Renal cortex interstitium (tissue), 15 donors: ENCODE data around the gene C6orf118. TPM values are rescaled to one million over a fixed set of nuclear protein-coding genes. Genes with fewer than 3 reads are reported as not detected.

Experiments
- DNase-seq, 11 donors: peaks; one replicate each; pipeline ENCODE4 v3.0.0-alpha.2; 2013; ENCODE audit warnings: low read depth in 9 of 11, low spot score in 4 of 11; ENCODE audit errors: extremely low read depth in 1 of 11
- long read RNA-seq, 16 experiments: transcript quantifications; one replicate each; lab custom pipeline, GENCODE V29; 2026
- polyA plus RNA-seq, 3 donors: library from polyadenylated mRNA; unstranded; fragments of 120-200 nt; gene quantifications; one replicate each; pipeline ENCODE4 v1.2.1, GENCODE V29; 2013; ENCODE audit not compliant: insufficient read length in 3 of 3

The C6orf118 gene
- 1 to 10 TPM; 3.3 to 9.1 (median 5.6) TPM for polyA plus RNA-seq
- long read RNA-seq, donor 1: 0 reads
- long read RNA-seq, donor 2: 0 reads
- long read RNA-seq, donor 3, partial matches to known transcripts: 0 of 1 reads
- long read RNA-seq, donor 3, other reads (novel, unspliced or antisense): 0 of 1 reads
- long read RNA-seq, donor 4: 0 reads
- long read RNA-seq, donor 5: 0 reads
- long read RNA-seq, donor 6: 0 reads
- long read RNA-seq, donor 7: 0 reads
- long read RNA-seq, donor 8: 0 reads
- long read RNA-seq, donor 9: 0 reads
- long read RNA-seq, donor 10: 0 reads
- long read RNA-seq, donor 11, partial matches to known transcripts: 0 of 1 reads
- long read RNA-seq, donor 11, other reads (novel, unspliced or antisense): 0 of 1 reads
- long read RNA-seq, donor 12: 0 reads
- long read RNA-seq, donor 13: 0 reads
- long read RNA-seq, donor 14: 0 reads
- long read RNA-seq, donor 15: 0 reads
- long read RNA-seq, donor 16, partial matches to known transcripts: 0 of 2 reads
- long read RNA-seq, donor 16, other reads (novel, unspliced or antisense): 0 of 2 reads

GRCh38 chr6:165308926-165309731, at the start of gene C6orf118:
TSS of gene C6orf118 (minus strand) at chr6:165309605. CDS start at chr6:165309586, 19 bp downstream.
- peak; percentile 78 to 93 (median 87) for DNase-seq

- DNase-seq: no peak
These were observed 36.3 kb upstream of the C6orf118 start for GRCh38 chr6:165345700-165346099.

GRCh38 chr6:165340532-165340931, 31.1 kb upstream of the C6orf118 start:
- no peak for DNase-seq

- DNase-seq: no peak
These were observed 16.2 kb upstream of the C6orf118 start for GRCh38 chr6:165325609-165326008.

- DNase-seq: no peak
These were observed 12.2 kb upstream of the C6orf118 start for GRCh38 chr6:165321555-165322145.

- DNase-seq: no peak
These were observed 11.7 kb upstream of the C6orf118 start for GRCh38 chr6:165321150-165321549.

GRCh38 chr6:165317723-165318122, 8.3 kb upstream of the C6orf118 start:
- DNase-seq: no peak

GRCh38 chr6:165306955-165307354, 2.5 kb downstream of the C6orf118 start:
- DNase-seq: no peak

- DNase-seq: no peak
These were observed 7.8 kb downstream of the C6orf118 start for GRCh38 chr6:165301372-165302246.

GRCh38 chr6:165300422-165300936, 8.9 kb downstream of the C6orf118 start:
- DNase-seq: no peak

GRCh38 chr6:165298875-165299274, 10.5 kb downstream of the C6orf118 start:
- DNase-seq: no peak

GRCh38 chr6:165298402-165298801, 11.0 kb downstream of the C6orf118 start:
- DNase-seq: no peak

GRCh38 chr6:165292657-165293056, 16.7 kb downstream of the C6orf118 start:
- no peak for DNase-seq

GRCh38 chr6:165274611-165275010, 34.8 kb downstream of the C6orf118 start:
- DNase-seq: no peak

- DNase-seq: no peak
These were observed 36.8 kb downstream of the C6orf118 start for GRCh38 chr6:165272585-165272984.

- no peak for DNase-seq
These were observed 40.4 kb downstream of the C6orf118 start for GRCh38 chr6:165268987-165269386.

- DNase-seq: peak in 2 of 11 donors; percentile 3 to 23
These were observed 42.8 kb downstream of the C6orf118 start for GRCh38 chr6:165266621-165267020.

GRCh38 chr6:165266191-165266590, 43.2 kb downstream of the C6orf118 start:
- DNase-seq: peak in 6 of 11 donors; percentile 25 to 43 (median 28)
